Right forelimb (tissue), 1 donor: ENCODE results near the gene CENPP.

Source experiments
- DNase-seq: peaks from one replicate; pipeline ENCODE4 v3.0.0-alpha.2; 2018

Gene CENPP

DNA sequence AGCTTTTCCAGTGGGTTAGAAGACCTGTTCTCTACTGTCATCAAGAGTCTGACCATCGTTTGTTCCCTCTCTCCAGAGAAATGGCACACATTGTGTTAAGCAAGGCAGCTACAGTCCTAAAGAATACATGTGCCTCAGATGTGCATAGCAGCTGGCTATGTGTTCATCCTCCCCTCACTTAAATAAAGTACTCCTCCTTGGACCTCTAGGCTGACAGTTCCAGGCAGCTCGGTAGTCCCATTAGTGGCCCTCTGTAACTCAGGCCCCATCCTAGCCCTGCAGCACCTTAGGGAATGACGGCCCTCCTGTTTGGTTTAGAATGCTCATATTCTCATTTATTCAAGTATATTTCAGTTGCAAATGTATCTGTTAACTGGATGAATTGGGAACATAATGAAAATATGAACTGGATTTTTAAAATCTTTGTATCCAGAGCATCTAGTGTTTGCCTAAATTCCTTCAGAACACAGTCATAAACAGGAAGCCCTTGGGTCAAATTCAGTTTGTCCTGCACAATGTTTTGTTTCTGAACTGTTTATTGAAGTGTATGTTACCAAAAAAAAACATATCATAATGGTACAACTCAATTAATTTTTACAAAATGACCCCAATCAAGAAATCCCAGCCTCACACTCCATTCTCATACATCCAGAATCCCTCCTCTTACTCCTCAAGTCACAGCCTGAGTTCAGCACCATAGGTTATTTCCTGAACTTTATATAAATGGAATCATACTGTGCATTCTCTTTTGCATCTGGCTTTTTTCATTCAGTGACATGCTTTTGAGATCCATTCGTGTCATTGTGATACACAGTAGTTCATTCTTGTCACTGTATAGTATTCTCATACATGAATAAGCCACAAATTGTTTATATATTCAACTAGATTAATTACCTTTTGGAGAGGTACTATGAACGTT lies 158.1 kb downstream of the CENPP start:
- DNase-seq, result no peak

DNA sequence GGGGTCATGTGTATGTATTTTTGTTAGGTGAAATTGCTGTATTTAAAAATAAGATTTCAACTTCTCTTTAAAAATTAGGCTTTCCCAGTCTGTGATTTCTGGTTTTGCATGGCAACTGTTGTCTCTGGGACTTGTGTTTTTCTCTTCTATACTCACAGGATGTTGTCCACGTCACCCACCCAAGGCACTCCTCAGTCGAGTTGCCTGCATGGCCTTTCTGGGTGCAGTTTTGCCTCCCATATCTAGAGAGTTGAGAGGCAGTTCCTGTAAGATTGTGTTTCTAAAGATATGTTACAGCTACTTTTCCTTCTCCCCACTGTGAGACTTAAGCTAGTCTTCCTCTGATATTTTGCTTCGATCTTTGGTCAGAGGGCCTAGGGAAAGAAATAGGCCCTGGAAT lies 158.8 kb downstream of the CENPP start:
- DNase-seq, result no peak

- no peak for DNase-seq
Measured at GRCh38 chr9:92486371-92486770, 160.6 kb downstream of the CENPP start.

DNA sequence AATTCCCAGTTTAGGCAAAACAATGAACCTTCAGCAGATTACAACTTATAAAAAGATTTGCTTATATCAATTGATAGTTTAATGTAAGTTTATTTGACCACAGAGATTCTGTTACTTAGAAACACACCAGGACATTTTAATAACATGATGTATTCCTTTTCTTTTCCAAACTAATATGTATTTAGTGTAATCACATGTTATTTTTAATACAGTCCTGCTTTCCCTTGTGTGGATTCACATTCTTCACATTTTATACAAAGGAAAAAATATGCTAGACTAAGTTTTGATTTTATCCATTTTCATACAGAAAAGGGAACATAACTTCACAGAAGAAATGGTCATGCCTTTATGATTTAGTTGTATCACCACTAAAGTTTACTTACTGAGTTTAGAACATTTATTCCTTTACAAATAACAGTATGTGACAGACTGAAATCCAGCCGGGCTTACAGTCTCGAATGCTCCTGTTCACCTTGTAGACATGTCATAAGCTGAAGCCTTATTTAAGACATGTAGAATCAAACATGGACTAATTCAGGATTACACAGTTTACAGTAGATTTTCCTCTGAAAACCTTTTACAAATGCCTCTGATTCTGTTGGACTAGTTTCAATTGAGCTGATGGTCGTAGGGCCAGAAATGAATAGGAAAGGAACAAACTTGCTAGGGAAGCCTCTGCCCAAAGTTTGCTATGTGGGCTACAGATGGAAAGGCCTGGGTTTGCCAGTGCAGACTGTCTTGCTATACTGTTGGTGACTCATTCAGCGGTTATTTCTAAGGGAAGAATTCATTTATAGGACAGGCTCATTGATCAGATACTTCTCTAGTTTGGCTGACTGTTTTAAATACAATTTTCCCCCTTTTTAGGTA lies 163.2 kb downstream of the CENPP start:
- no peak for DNase-seq

- no peak for DNase-seq
Measured at GRCh38 chr9:92492781-92493401, 167.1 kb downstream of the CENPP start.

- DNase-seq, result no peak
Measured at GRCh38 chr9:92493749-92494387, 168.1 kb downstream of the CENPP start.

DNA sequence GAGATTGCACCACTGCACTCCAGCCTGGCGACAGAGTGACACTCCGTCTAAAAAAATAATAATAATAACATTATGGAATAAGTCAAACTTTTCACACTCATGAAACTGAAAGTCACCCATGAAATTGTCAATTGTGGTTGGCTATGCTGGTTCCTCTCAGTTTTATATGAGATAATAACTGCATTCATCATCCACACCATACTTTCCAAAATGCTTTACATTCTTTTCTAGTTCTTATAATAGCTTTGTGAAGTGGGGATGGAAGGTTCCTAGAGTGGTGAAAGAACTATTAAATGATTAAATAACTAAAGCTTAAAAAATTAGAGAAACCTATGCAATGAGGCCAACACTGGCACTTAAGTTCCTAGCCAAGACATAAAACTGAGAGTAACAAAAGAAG lies 169.1 kb downstream of the CENPP start:
- no peak for DNase-seq

DNA sequence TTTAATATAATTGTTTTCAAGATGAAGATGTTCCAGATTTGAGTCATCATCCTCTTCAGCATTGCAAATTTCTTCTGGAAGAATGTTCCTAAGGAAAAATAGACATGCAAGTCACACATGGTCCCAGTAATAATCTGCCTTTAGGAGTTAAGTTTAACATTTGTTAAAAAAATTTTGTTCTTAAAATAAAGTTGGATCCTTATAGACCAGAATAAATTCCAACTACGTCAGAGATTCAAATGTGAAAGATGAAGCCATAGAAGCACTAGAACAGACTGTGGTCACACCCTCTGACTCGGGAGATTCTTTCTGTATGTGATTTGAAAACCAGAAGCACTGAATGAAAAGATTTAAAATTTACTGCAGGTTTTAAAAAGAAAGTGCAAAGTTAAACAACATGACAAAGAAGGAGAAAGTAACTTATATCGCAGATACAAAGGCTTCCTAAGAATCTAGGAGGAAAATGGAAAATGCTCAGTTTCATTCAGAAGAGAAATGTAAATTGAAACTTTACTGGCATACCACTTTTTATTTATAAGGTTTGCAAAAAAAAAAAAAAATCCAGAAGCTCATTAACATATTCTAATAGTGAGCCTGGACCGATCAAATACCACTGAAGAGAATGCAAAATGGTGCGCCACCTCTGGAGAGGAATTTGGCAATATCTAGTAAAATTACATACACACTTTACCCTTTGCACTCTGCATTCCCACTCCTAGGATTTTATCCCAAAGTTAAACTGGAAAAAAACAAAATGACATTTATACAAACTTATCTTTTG lies 170.8 kb downstream of the CENPP start:
- no peak for DNase-seq

DNA sequence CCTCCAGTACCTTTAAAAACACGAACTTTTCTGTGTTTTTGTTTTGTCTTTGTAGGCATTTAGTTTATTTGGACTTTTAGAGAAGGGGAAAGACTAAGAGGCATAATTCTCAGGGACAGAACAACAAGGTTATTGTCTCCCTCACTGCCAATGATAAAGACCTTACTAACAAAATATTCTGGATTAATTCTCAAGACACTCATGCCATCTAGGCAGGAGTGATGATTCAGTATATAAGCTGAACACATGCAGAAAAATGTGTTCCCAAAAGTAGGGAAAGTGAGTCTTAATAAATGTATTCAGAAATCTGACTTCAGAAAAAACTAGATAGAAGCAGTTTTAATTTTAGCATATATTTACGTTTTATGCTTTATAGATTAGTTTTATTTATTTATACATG lies 173.9 kb downstream of the CENPP start:
- no peak for DNase-seq

DNA sequence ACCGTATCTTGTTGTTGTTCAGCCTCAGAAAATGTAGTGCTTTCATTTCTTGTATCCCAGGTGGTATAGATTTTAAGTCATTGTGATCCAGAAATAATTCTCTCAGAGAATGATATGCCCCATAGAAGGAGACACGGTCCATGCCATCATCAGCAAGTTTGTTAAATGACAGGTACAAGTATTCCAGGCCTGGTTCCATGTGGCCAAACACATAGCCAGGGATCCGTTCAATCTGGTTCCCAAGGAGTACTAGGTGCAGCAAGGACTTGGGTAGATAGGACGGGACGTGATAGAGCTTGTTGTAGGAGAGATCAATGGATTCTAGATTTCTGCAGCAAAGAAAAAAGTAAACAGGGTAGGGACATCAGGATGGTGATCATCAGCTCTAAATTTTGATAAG lies 175.0 kb downstream of the CENPP start:
- no peak for DNase-seq

DNA sequence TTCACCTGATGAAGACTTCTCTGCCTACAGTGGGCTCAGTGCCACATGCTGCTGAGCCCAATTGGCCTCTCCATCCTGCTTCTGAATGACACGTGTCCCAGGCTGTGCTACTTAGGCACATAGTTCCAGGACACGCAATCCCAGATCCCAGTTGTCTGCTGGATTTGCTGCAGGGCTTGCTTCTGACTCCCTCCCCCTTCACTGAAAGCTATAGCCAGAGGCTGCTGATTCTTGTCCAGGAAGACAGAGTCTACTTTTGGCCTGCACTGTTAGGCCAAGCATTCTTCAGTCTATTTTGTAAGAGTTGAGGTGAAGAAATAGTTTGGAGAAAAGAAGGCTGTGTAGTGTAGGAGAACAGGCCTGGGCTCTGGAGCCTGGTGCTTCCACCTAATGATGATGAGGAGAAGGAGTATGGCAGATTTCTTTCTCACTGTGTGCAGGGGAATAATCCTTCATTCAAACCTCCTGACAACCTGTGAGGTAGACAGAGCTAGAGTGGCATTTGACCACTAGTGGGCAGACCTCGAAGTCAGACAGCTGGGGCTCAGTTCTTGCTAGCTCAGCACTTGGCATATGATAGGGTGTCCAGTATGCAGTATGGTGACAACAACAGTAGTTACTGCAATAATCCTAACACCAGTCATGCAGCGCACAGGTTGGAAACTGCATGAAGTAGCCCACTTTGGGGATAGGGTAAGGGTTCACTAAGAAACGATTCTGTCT lies 176.1 kb downstream of the CENPP start:
- no peak for DNase-seq

- no peak for DNase-seq
Measured at GRCh38 chr9:92503156-92503555, 177.4 kb downstream of the CENPP start.

- DNase-seq, result no peak
Measured at GRCh38 chr9:92504881-92505280, 179.1 kb downstream of the CENPP start.

- DNase-seq, result no peak
Measured at GRCh38 chr9:92506184-92506857, 180.6 kb downstream of the CENPP start.

DNA sequence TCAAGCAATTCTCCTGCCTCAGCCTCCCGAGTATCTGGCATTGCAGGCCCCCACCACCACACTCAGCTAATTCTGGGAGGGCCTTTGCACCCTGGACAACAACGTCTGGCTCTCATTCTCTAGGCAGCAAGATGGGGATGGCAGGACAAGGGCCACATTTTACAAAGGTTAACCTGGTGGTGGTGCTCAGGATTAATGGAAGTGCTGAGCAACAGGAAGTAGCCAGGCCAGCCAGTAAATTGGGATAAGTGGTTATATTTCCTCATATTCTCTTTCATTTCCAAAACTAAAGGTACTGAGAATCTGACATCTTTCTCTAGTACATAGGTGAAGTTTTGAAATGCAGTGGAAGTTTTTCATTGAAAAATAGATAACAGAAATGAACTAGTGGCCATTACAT lies 181.3 kb downstream of the CENPP start:
- DNase-seq, result no peak

DNA sequence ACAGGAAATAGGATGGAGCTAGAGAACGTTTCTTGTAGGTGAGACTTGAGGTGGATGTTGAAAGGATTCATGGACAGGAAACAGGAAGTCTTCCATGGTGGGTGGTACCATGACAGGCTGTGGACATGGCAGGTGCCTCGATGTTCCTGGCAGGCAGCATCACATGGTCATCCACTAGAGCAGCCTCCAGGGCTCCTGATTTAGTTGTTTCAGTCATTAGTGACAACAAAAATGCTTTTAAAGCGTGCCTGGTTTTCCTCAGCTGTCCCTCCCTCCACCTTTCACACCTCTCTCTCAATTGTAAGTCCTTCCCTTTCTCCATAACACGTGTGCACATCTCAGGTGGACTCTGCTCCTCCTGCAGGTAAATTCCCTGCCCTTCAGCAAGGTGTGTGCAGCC lies 181.7 kb downstream of the CENPP start:
- no peak for DNase-seq

- no peak for DNase-seq
Measured at GRCh38 chr9:92508018-92508820, 182.5 kb downstream of the CENPP start.

GRCh38 chr9:92509050-92509449 lies 183.3 kb downstream of the CENPP start:
- no peak for DNase-seq

- no peak for DNase-seq
Measured at GRCh38 chr9:92510747-92511146, 185.0 kb downstream of the CENPP start.

GRCh38 chr9:92512622-92513021 lies 186.9 kb downstream of the CENPP start:
- DNase-seq, result no peak
